Right atrium auricular region (tissue), 2 donors: Measurements from ENCODE around the gene HRC. TPM values are rescaled to one million over a fixed set of nuclear protein-coding genes. Genes with fewer than 3 reads are reported as not detected.
"Not testable (repeated sequence)": the region's sequence is repeated elsewhere in the genome, so short reads cannot be mapped to it uniquely, and the experiment has no call there.

Source experiments
- DNase-seq: peaks from one replicate; pipeline ENCODE4 v3.0.0-alpha.2; 2019; ENCODE audit warnings: low spot score
- H3K27ac ChIP-seq, 2 donors: fragments of 200-600 bp; sonication (generic); 1 replicate in 1 of 2; 2 replicates in 1 of 2; pipeline ENCODE4 v1.5.1; 2016 to 2019
- H3K27me3 ChIP-seq, 2 donors: fragments of 200-600 bp; sonication (generic); one replicate each; pipeline versions ENCODE4 v1.5.1 to v1.6.0; 2017 to 2019
- H3K36me3 ChIP-seq: fragments of 200-600 bp; sonication (generic); one replicate; pipeline ENCODE4 v1.5.1; 2016
- H3K4me1 ChIP-seq, 2 donors: fragments of 200-600 bp; sonication (generic); one replicate each; pipeline versions ENCODE4 v1.5.1 to v1.6.0; 2017 to 2019
- H3K4me3 ChIP-seq, 2 donors: fragments of 200-600 bp; sonication (generic); 1 replicate in 1 of 2; 2 replicates in 1 of 2; pipeline ENCODE4 v1.5.1; 2017 to 2019; ENCODE audit warnings: mild to moderate bottlenecking in 1 of 2, moderate library complexity in 1 of 2
- H3K9me3 ChIP-seq, 2 donors: fragments of 200-600 bp; sonication (generic); one replicate each; pipeline ENCODE4 v1.5.1; 2019
- CTCF ChIP-seq, 2 donors: fragments of 200-600 bp; sonication (generic); IDR thresholded peaks; one replicate each; pipeline ENCODE4 v1.5.1; 2019; ENCODE audit warnings: antibody characterized with exemption in 2 of 2
- total RNA-seq, 2 donors: library from RNA; depleted of rRNA; stranded (reverse); fragments of >200 nt; gene quantifications; one replicate each; pipeline ENCODE4 v1.1.0, GENCODE V29; 2016

Gene HRC
- total RNA-seq, 2 donors from 2014 or later = 558 to 1,164 TPM

GRCh38 chr19:49128545-49129237 lies 26.5 kb downstream of the HRC start:
- no peak for TF ChIP-seq CTCF (IDR thresholded peaks at IDR 0.05)
- Histone ChIP-seq H3K4me1 (peaks cover 0 to 25% of the 10 kb centered on the region in 2 donors), H3K36me3 (no peaks in the 10 kb centered on the region), H3K27ac (peak overlapping the region in 1 of 2 donors; percentile 53), H3K9me3 (no peaks in the 10 kb centered on the region), H3K4me3 (peak overlapping the region in 1 of 2 donors; percentile 36), H3K27me3 (no peaks in the 10 kb centered on the region)
- no peak for DNase-seq

GRCh38 chr19:49127674-49128544 lies 27.3 kb downstream of the HRC start:
- peak; percentile 95 for DNase-seq
- TF ChIP-seq CTCF (IDR thresholded peaks at IDR 0.05) = peak in 1 of 2 donors; percentile 25
- peaks cover 0 to 18% of the 10 kb centered on the region in 2 donors for H3K4me1 ChIP-seq
- no peaks in the 10 kb centered on the region for H3K36me3 ChIP-seq
- H3K9me3 ChIP-seq = no peaks in the 10 kb centered on the region
- H3K27ac ChIP-seq = peak overlapping the region; percentile 69 to 73
- H3K27me3 ChIP-seq = no peaks in the 10 kb centered on the region
- H3K4me3 ChIP-seq = peak overlapping the region; percentile 17 to 36

GRCh38 chr19:49127225-49127624 lies 28.0 kb downstream of the HRC start:
- not testable (repeated sequence) for H3K27ac ChIP-seq, H3K4me3 ChIP-seq, H3K36me3 ChIP-seq, H3K9me3 ChIP-seq, DNase-seq, H3K27me3 ChIP-seq
- peaks cover 0 to 18% of the 10 kb centered on the region in 2 donors for H3K4me1 ChIP-seq

- H3K4me3 ChIP-seq = no peak overlapping the region
- no peak for TF ChIP-seq CTCF (IDR thresholded peaks at IDR 0.05)
- H3K27ac ChIP-seq = no peak overlapping the region
- H3K27me3 ChIP-seq = no peaks in the 10 kb centered on the region
- H3K36me3 ChIP-seq = no peaks in the 10 kb centered on the region
- H3K9me3 ChIP-seq = no peaks in the 10 kb centered on the region
- no peak for DNase-seq
- peaks cover 0 to 18% of the 10 kb centered on the region in 2 donors for H3K4me1 ChIP-seq
Observed at GRCh38 chr19:49126575-49126974, 28.6 kb downstream of the HRC start.

GRCh38 chr19:49125025-49125731 lies 30.0 kb downstream of the HRC start:
- Histone ChIP-seq H3K27ac (no peak overlapping the region), H3K36me3 (no peaks in the 10 kb centered on the region), H3K27me3 (no peaks in the 10 kb centered on the region), H3K4me3 (no peak overlapping the region), H3K4me1 (peaks cover 0 to 20% of the 10 kb centered on the region in 2 donors), H3K9me3 (no peaks in the 10 kb centered on the region)
- TF ChIP-seq CTCF (IDR thresholded peaks at IDR 0.05) = no peak
- DNase-seq = no peak

GRCh38 chr19:49123285-49123684 lies 31.9 kb downstream of the HRC start:
- H3K27me3 ChIP-seq, DNase-seq, H3K4me3 ChIP-seq, H3K27ac ChIP-seq, H3K36me3 ChIP-seq, H3K9me3 ChIP-seq: not testable (repeated sequence)
- H3K4me1 ChIP-seq = peaks cover 0 to 30% of the 10 kb centered on the region in 2 donors

- H3K4me1 ChIP-seq = peaks cover 0 to 33% of the 10 kb centered on the region in 2 donors
- not testable (repeated sequence) for H3K36me3 ChIP-seq, H3K27me3 ChIP-seq, H3K27ac ChIP-seq, H3K4me3 ChIP-seq, DNase-seq, H3K9me3 ChIP-seq
Observed at GRCh38 chr19:49121841-49122240, 33.4 kb downstream of the HRC start.
